AG04450 (cell line): ENCODE data around the gene DACT3. TPM values are rescaled to one million over a fixed set of nuclear protein-coding genes. Genes with fewer than 3 reads are reported as not detected.

ENCODE experiments used
- CTCF ChIA-PET: fragments of 300-600, 350-600 bp; formaldehyde crosslinking; extraction: SDS; loops from one replicate; lab custom pipeline; 2022; ENCODE audit warnings: antibody characterized with exemption, inconsistent platforms; lab: Charles Lee
- POLR2A ChIA-PET: fragments of 350-600 bp; formaldehyde crosslinking; extraction: SDS; loops from one replicate; lab custom pipeline; 2021; ENCODE audit warnings: antibody characterized with exemption, inconsistent platforms; lab: Yijun Ruan, JAX
- DNase-seq: peaks from one replicate; pipeline ENCODE4 v3.0.0-alpha.2; 2011; ENCODE audit warnings: low read depth, low spot score
- H3K27ac ChIP-seq: one replicate; pipeline ENCODE4 v1.5.1; 2012; ENCODE audit warnings: low read depth, low read length, control low read depth
- H3K27me3 ChIP-seq: one replicate; pipeline ENCODE4 v1.6.0; 2012; ENCODE audit warnings: low read length; ENCODE audit not compliant: control insufficient read depth, insufficient read depth
- H3K4me3 ChIP-seq: 2 replicates; pipeline ENCODE4 v1.5.1; 2011; ENCODE audit warnings: mild to moderate bottlenecking, low read depth, low read length, control low read depth
- H3K9me3 ChIP-seq: 2 replicates; pipeline ENCODE4 v1.5.1; 2012; ENCODE audit warnings: low read length; ENCODE audit not compliant: control insufficient read depth, insufficient read depth
- CTCF ChIP-seq: IDR thresholded peaks from 2 replicates; pipeline ENCODE4 v1.5.1; 2011; ENCODE audit warnings: low read depth, low read length, control low read depth, inconsistent platforms
- polyA plus RNA-seq: library from polyadenylated mRNA; depleted of rRNA; stranded (reverse); fragments of >200 nt; gene quantifications from 2 replicates; pipeline ENCODE4 v1.2.3, GENCODE V29; 2011

Gene DACT3
- polyA plus RNA-seq, 1 experiment, result 6.1 TPM

GRCh38 chr19:46656541-46656940 is 4.4 kb downstream of the DACT3 start:
- Histone ChIP-seq H3K27me3 (no peaks in the 10 kb centered on the region), H3K4me3 (no peak overlapping the region), H3K9me3 (no peaks in the 10 kb centered on the region), H3K27ac (no peak overlapping the region)
- ChIA-PET CTCF (interaction anchor here (3.9 kb wide), 1 partner anchor 42 kb away, joined by 13 read pairs; no protein-coding TSS in a partner anchor), POLR2A (interaction anchor here (1.1 kb wide), 1 partner anchor 17 kb away, joined by 4 read pairs; no protein-coding TSS in a partner anchor)
- TF ChIP-seq CTCF, result no peak
- no peak for DNase-seq

GRCh38 chr19:46654621-46655152 is 6.3 kb downstream of the DACT3 start:
- CTCF ChIA-PET, result interaction anchor here (0.5 to 3.9 kb wide), 2 partner anchors 40 to 50 kb away, joined by 3 to 13 read pairs; no protein-coding TSS in a partner anchor

GRCh38 chr19:46650445-46650844 is 10.5 kb downstream of the DACT3 start:
- CTCF ChIA-PET, result no interaction called here
- Histone ChIP-seq H3K9me3 (peaks cover 17% of the 10 kb centered on the region), H3K27me3 (peaks cover 3% of the 10 kb centered on the region), H3K4me3 (no peak overlapping the region), H3K27ac (no peak overlapping the region)
- DNase-seq, result no peak
- no peak for TF ChIP-seq CTCF
- POLR2A ChIA-PET, result no interaction called here

More at GRCh38 chr19:46654621-46655152, 6.3 kb downstream of the DACT3 start:
- POLR2A ChIA-PET, result no interaction called here
- Histone ChIP-seq H3K9me3 (no peaks in the 10 kb centered on the region; the same call in 1 of the 2 replicates), H3K27ac (no peak overlapping the region), H3K4me3 (no peak overlapping the region), H3K27me3 (no peaks in the 10 kb centered on the region)
- no peak for DNase-seq
- TF ChIP-seq CTCF, result no peak

- ChIA-PET POLR2A (no interaction called here), CTCF (no interaction called here)
Measured at GRCh38 chr19:46648961-46649960, 11.7 kb downstream of the DACT3 start.

More at GRCh38 chr19:46648961-46649960, 11.7 kb downstream of the DACT3 start:
- H3K4me3 ChIP-seq, result no peak overlapping the region
- H3K27me3 ChIP-seq, result peaks cover 3% of the 10 kb centered on the region
- no peak for DNase-seq
- TF ChIP-seq CTCF, result no peak
- H3K9me3 ChIP-seq, result peaks cover 17% of the 10 kb centered on the region
- no peak overlapping the region for H3K27ac ChIP-seq
